Epithelial cell of proximal tubule (primary cell): ENCODE results near the gene FAM107B. TPM values are rescaled to one million over a fixed set of nuclear protein-coding genes. Genes with fewer than 3 reads are reported as not detected.

Experiments
- DNase-seq: peaks from one replicate; pipeline ENCODE4 v3.0.0-alpha.2; 2011; ENCODE audit warnings: low read depth
- H3K4me3 ChIP-seq: 2 replicates; pipeline ENCODE4 v1.5.1; 2011; ENCODE audit warnings: low read depth, mild to moderate bottlenecking, low read length
- CTCF ChIP-seq: conservative IDR thresholded peaks from 2 replicates; pipeline ENCODE4 v1.5.1; 2012; ENCODE audit warnings: low read depth, mild to moderate bottlenecking, low read length
- total RNA-seq: library from RNA; depleted of rRNA; stranded (reverse); fragments of >200 nt; gene quantifications from 2 replicates; pipeline ENCODE4 v1.2.3, GENCODE V29; 2015

The FAM107B gene
- total RNA-seq, 1 donor from 2014 or later: 46.0 TPM

GRCh38 chr10:14653271-14654161 lies 121.2 kb downstream of the FAM107B start:
- no peak for TF ChIP-seq CTCF
- peak; percentile 86 for DNase-seq
- H3K4me3 ChIP-seq: no peak overlapping the region

GRCh38 chr10:14652816-14653215 lies 121.9 kb downstream of the FAM107B start:
- DNase-seq: no peak
- no peak for TF ChIP-seq CTCF
- no peak overlapping the region for H3K4me3 ChIP-seq

GRCh38 chr10:14652067-14652466 lies 122.6 kb downstream of the FAM107B start:
- H3K4me3 ChIP-seq: no peak overlapping the region
- DNase-seq: no peak
- TF ChIP-seq CTCF: no peak

GRCh38 chr10:14649739-14650138 lies 125.0 kb downstream of the FAM107B start:
- DNase-seq: no peak
- no peak overlapping the region for H3K4me3 ChIP-seq
- TF ChIP-seq CTCF: no peak

GRCh38 chr10:14648946-14649345 lies 125.8 kb downstream of the FAM107B start:
- no peak for DNase-seq

GRCh38 chr10:14648005-14648765 lies 126.5 kb downstream of the FAM107B start:
- no peak for TF ChIP-seq CTCF
- H3K4me3 ChIP-seq: no peak overlapping the region
- DNase-seq: no peak

More at GRCh38 chr10:14648946-14649345, 125.8 kb downstream of the FAM107B start:
- TF ChIP-seq CTCF: no peak
- H3K4me3 ChIP-seq: no peak overlapping the region
